Trophoblast cell (in vitro differentiated cells and primary cell): ENCODE data around the gene NDST4.

Source experiments
- DNase-seq, 2 donors: peaks; one replicate each; pipeline ENCODE4 v3.0.0-alpha.2; 2016
- H2AFZ ChIP-seq: 2 replicates; pipeline ENCODE4 v1.6.1; 2013; ENCODE audit warnings: low read length, moderate library complexity, mild to moderate bottlenecking; ENCODE audit not compliant: insufficient read depth, poor library complexity
- H2AK5ac ChIP-seq: 2 replicates; pipeline ENCODE4 v1.6.1; 2013; ENCODE audit warnings: mild to moderate bottlenecking, low read length
- H2BK120ac ChIP-seq: 2 replicates; pipeline ENCODE4 v1.6.1; 2013; ENCODE audit warnings: low read length, mild to moderate bottlenecking, moderate library complexity; ENCODE audit not compliant: insufficient read depth, poor library complexity
- H2BK12ac ChIP-seq: 2 replicates; pipeline ENCODE4 v1.6.1; 2013; ENCODE audit warnings: mild to moderate bottlenecking, low read length, moderate library complexity
- H2BK5ac ChIP-seq: 2 replicates; pipeline ENCODE4 v1.6.1; 2013; ENCODE audit warnings: low read length, low read depth, moderate library complexity, mild to moderate bottlenecking; ENCODE audit not compliant: poor library complexity
- H3K14ac ChIP-seq: 2 replicates; pipeline ENCODE4 v1.6.1; 2013; ENCODE audit warnings: mild to moderate bottlenecking, low read length
- H3K18ac ChIP-seq: 2 replicates; pipeline ENCODE4 v1.6.1; 2013; ENCODE audit warnings: mild to moderate bottlenecking, low read length
- H3K23ac ChIP-seq: 2 replicates; pipeline ENCODE4 v1.6.1; 2013; ENCODE audit warnings: low read length
- H3K27ac ChIP-seq: 2 replicates; pipeline ENCODE4 v1.5.1; 2013; ENCODE audit warnings: low read depth, mild to moderate bottlenecking, inconsistent platforms, low read length, moderate library complexity
- H3K27me3 ChIP-seq: 2 replicates; pipeline ENCODE4 v1.6.1; 2013; ENCODE audit warnings: inconsistent platforms, mild to moderate bottlenecking, low read length, moderate library complexity; ENCODE audit not compliant: insufficient read depth
- H3K36me3 ChIP-seq, 2 experiments: 1 replicate in 1 of 2; 2 replicates in 1 of 2; pipeline ENCODE4 v1.6.1; 2013; ENCODE audit warnings: low read length in 2 of 2, mild to moderate bottlenecking in 2 of 2, moderate library complexity in 1 of 2; ENCODE audit not compliant: insufficient read depth in 2 of 2, control insufficient read depth in 1 of 2
- H3K4ac ChIP-seq: 2 replicates; pipeline ENCODE4 v1.6.1; 2013; ENCODE audit warnings: low read depth, mild to moderate bottlenecking, low read length, moderate library complexity
- H3K4me1 ChIP-seq, 2 experiments: 1 replicate in 1 of 2; 2 replicates in 1 of 2; pipeline ENCODE4 v1.6.1; 2013; ENCODE audit warnings: low read length in 2 of 2, mild to moderate bottlenecking in 2 of 2, moderate library complexity in 1 of 2; ENCODE audit not compliant: insufficient read depth in 2 of 2, control insufficient read depth in 1 of 2
- H3K4me2 ChIP-seq: 2 replicates; pipeline ENCODE4 v1.6.1; 2013; ENCODE audit warnings: inconsistent platforms, mild to moderate bottlenecking, low read length, moderate library complexity
- H3K4me3 ChIP-seq: 2 replicates; pipeline ENCODE4 v1.5.1; 2013; ENCODE audit warnings: mild to moderate bottlenecking, low read depth, low read length, inconsistent platforms
- H3K79me1 ChIP-seq: one replicate; pipeline ENCODE4 v1.6.1; 2013; ENCODE audit warnings: low read length
- H3K79me2 ChIP-seq: 2 replicates; pipeline ENCODE4 v1.6.1; 2013; ENCODE audit warnings: low read length, mild to moderate bottlenecking; ENCODE audit not compliant: control insufficient read depth, insufficient read depth, poor library complexity
- H3K9ac ChIP-seq: 2 replicates; pipeline ENCODE4 v1.6.1; 2013; ENCODE audit warnings: mild to moderate bottlenecking, low read length
- H3K9me3 ChIP-seq: 2 replicates; pipeline ENCODE4 v1.6.1; 2013; ENCODE audit warnings: low read depth, mild to moderate bottlenecking, control low read depth, inconsistent platforms, low read length; ENCODE audit not compliant: insufficient read depth
- H4K12ac ChIP-seq: 2 replicates; pipeline ENCODE4 v1.6.1; 2013; ENCODE audit warnings: low read depth, mild to moderate bottlenecking, low read length, moderate library complexity
- H4K8ac ChIP-seq: 2 replicates; pipeline ENCODE4 v1.6.1; 2013; ENCODE audit warnings: low read depth, mild to moderate bottlenecking, low read length, moderate library complexity
- H4K91ac ChIP-seq: one replicate; pipeline ENCODE4 v1.6.1; 2013; ENCODE audit warnings: low read depth, mild to moderate bottlenecking, low read length, moderate library complexity
- WGBS: extraction: QIAGEN DNeasy Blood & Tissue Kit; methylation state at CpG from one replicate; pipeline ENCODE4 v1.1.7; 2013; ENCODE audit warnings: missing lambda C conversion rate; ENCODE audit not compliant: insufficient read length, insufficient coverage; ENCODE audit errors: extremely low coverage; 5-methylcytosine and 5-hydroxymethylcytosine counted together

NDST4 gene

GRCh38 chr4:115117651-115118050, 4.2 kb upstream of the NDST4 start:
- no peaks in the 10 kb centered on the region for H3K79me1 ChIP-seq
- no peak overlapping the region for H2BK120ac ChIP-seq
- no peak overlapping the region for H2AK5ac ChIP-seq

GRCh38 chr4:115110191-115111181, 2.9 kb downstream of the NDST4 start:
- no peaks in the 10 kb centered on the region for H3K79me2 ChIP-seq
- H3K14ac ChIP-seq: no peak overlapping the region
- no peak overlapping the region for H3K27ac ChIP-seq
- H3K4me2 ChIP-seq: no peak overlapping the region
- DNase-seq: no peak
- no peak overlapping the region for H2BK12ac ChIP-seq
- no peak overlapping the region for H4K8ac ChIP-seq
- no CpG with 5 or more reads among the region's 4 CpGs for WGBS
- H4K12ac ChIP-seq: no peak overlapping the region
- H2AFZ ChIP-seq: no peak overlapping the region
- H3K27me3 ChIP-seq: no peaks in the 10 kb centered on the region
- H3K23ac ChIP-seq: no peak overlapping the region
- H2BK5ac ChIP-seq: no peak overlapping the region
- no peak overlapping the region for H2BK120ac ChIP-seq
- H3K4ac ChIP-seq: no peak overlapping the region
- H3K4me1 ChIP-seq: no peaks in the 10 kb centered on the region
- no peak overlapping the region for H2AK5ac ChIP-seq
- no peak overlapping the region for H3K4me3 ChIP-seq
- no peaks in the 10 kb centered on the region for H3K36me3 ChIP-seq
- H3K79me1 ChIP-seq: no peaks in the 10 kb centered on the region
- no peak overlapping the region for H3K18ac ChIP-seq
- no peaks in the 10 kb centered on the region for H3K9me3 ChIP-seq
- H3K9ac ChIP-seq: no peak overlapping the region
- H4K91ac ChIP-seq: no peak overlapping the region

More at GRCh38 chr4:115117651-115118050, 4.2 kb upstream of the NDST4 start:
- Histone ChIP-seq H3K23ac (no peak overlapping the region), H3K4me3 (no peak overlapping the region), H3K36me3 (no peaks in the 10 kb centered on the region), H3K14ac (no peak overlapping the region), H4K8ac (no peak overlapping the region), H3K4ac (no peak overlapping the region), H3K4me1 (no peaks in the 10 kb centered on the region), H4K91ac (no peak overlapping the region), H3K9me3 (no peaks in the 10 kb centered on the region), H4K12ac (no peak overlapping the region), H3K18ac (no peak overlapping the region), H3K4me2 (no peak overlapping the region), H2BK5ac (no peak overlapping the region), H2AFZ (no peak overlapping the region), H3K27ac (no peak overlapping the region), H3K79me2 (no peaks in the 10 kb centered on the region), H3K27me3 (no peaks in the 10 kb centered on the region), H2BK12ac (no peak overlapping the region), H3K9ac (no peak overlapping the region)
- no peak for DNase-seq
- WGBS: no CpG with 5 or more reads among the region's 3 CpGs

GRCh38 chr4:115108850-115109249, 4.6 kb downstream of the NDST4 start:
- Histone ChIP-seq H2AK5ac (no peak overlapping the region), H3K23ac (no peak overlapping the region), H3K36me3 (no peaks in the 10 kb centered on the region), H3K4me2 (no peak overlapping the region), H3K4ac (no peak overlapping the region), H3K27ac (no peak overlapping the region), H3K9ac (no peak overlapping the region), H2BK120ac (no peak overlapping the region), H4K91ac (no peak overlapping the region), H3K79me2 (no peaks in the 10 kb centered on the region), H2BK5ac (no peak overlapping the region), H3K14ac (no peak overlapping the region), H3K4me1 (no peaks in the 10 kb centered on the region), H3K4me3 (no peak overlapping the region), H3K18ac (no peak overlapping the region), H2AFZ (no peak overlapping the region), H3K9me3 (no peaks in the 10 kb centered on the region), H4K8ac (no peak overlapping the region), H3K79me1 (no peaks in the 10 kb centered on the region), H4K12ac (no peak overlapping the region), H3K27me3 (no peaks in the 10 kb centered on the region), H2BK12ac (no peak overlapping the region)
- no peak for DNase-seq

GRCh38 chr4:115107411-115107810, 6.0 kb downstream of the NDST4 start:
- Histone ChIP-seq H3K27ac (no peak overlapping the region), H3K9me3 (no peaks in the 10 kb centered on the region), H2BK120ac (no peak overlapping the region), H3K4ac (no peak overlapping the region), H4K8ac (no peak overlapping the region), H4K12ac (no peak overlapping the region), H4K91ac (no peak overlapping the region), H2BK12ac (no peak overlapping the region), H3K4me3 (no peak overlapping the region), H3K79me1 (no peaks in the 10 kb centered on the region), H3K4me1 (no peaks in the 10 kb centered on the region), H3K23ac (no peak overlapping the region), H2AK5ac (no peak overlapping the region), H3K79me2 (no peaks in the 10 kb centered on the region), H2AFZ (no peak overlapping the region), H3K18ac (no peak overlapping the region), H3K4me2 (no peak overlapping the region), H3K36me3 (no peaks in the 10 kb centered on the region), H3K9ac (no peak overlapping the region), H2BK5ac (no peak overlapping the region), H3K27me3 (no peaks in the 10 kb centered on the region), H3K14ac (no peak overlapping the region)
- no peak for DNase-seq
